ENCODE measurements around the gene SLC15A5.

The SLC15A5 gene

GRCh38 chr12:16220120-16220519, 57.4 kb downstream of the SLC15A5 start:
- Histone ChIP-seq H3K9me3 (ENCODE audit: insufficient read depth, low read length) (no peaks in the 10 kb centered on the region), H3K27me3 (ENCODE audit: insufficient read depth, insufficient read length) (no peaks in the 10 kb centered on the region), H3K4me3 (ENCODE audit: insufficient read length, low read depth) (no peak overlapping the region), H3K9ac (ENCODE audit: insufficient read length, low read depth) (no peak overlapping the region), H3K4me1 (ENCODE audit: insufficient read depth, insufficient read length) (no peaks in the 10 kb centered on the region), H3K36me3 (ENCODE audit: insufficient read depth, insufficient read length, low read length) (no peaks in the 10 kb centered on the region)
- DNase-seq (ENCODE audit: low read depth, low spot score) = no peak
- TF ChIP-seq SUZ12 (IDR thresholded peaks at IDR 0.05; ENCODE audit: extremely low read depth, insufficient read depth, insufficient read length) (no peak), ZNF274 (IDR thresholded peaks at IDR 0.05; ENCODE audit: low read depth, low read length) (no peak), YY1 (IDR thresholded peaks at IDR 0.05; ENCODE audit: insufficient read depth, insufficient read length) (no peak)

- DNase-seq (ENCODE audit: low read depth, low spot score) = no peak
- Histone ChIP-seq H3K4me1 (ENCODE audit: insufficient read depth, insufficient read length) (no peaks in the 10 kb centered on the region), H3K9ac (ENCODE audit: insufficient read length, low read depth) (no peak overlapping the region), H3K27me3 (ENCODE audit: insufficient read depth, insufficient read length) (no peaks in the 10 kb centered on the region), H3K4me3 (ENCODE audit: insufficient read length, low read depth) (no peak overlapping the region), H3K9me3 (ENCODE audit: insufficient read depth, low read length) (no peaks in the 10 kb centered on the region), H3K36me3 (ENCODE audit: insufficient read depth, insufficient read length, low read length) (no peaks in the 10 kb centered on the region)
- no peak for TF ChIP-seq ZNF274 (IDR thresholded peaks at IDR 0.05; ENCODE audit: low read depth, low read length)
- no peak for TF ChIP-seq YY1 (IDR thresholded peaks at IDR 0.05; ENCODE audit: insufficient read depth, insufficient read length)
- TF ChIP-seq SUZ12 (IDR thresholded peaks at IDR 0.05; ENCODE audit: extremely low read depth, insufficient read depth, insufficient read length) = no peak
Measured at GRCh38 chr12:16218934-16219751, 58.3 kb downstream of the SLC15A5 start.

- no peak for TF ChIP-seq ZNF274 (IDR thresholded peaks at IDR 0.05; ENCODE audit: low read depth, low read length)
- no peak for TF ChIP-seq YY1 (IDR thresholded peaks at IDR 0.05; ENCODE audit: insufficient read depth, insufficient read length)
- TF ChIP-seq SUZ12 (IDR thresholded peaks at IDR 0.05; ENCODE audit: extremely low read depth, insufficient read depth, insufficient read length) = no peak
- no peak for DNase-seq (ENCODE audit: low read depth, low spot score)
- no peak overlapping the region for H3K4me3 ChIP-seq (ENCODE audit: insufficient read length, low read depth)
- H3K4me1 ChIP-seq (ENCODE audit: insufficient read depth, insufficient read length) = no peaks in the 10 kb centered on the region
- no peaks in the 10 kb centered on the region for H3K9me3 ChIP-seq (ENCODE audit: insufficient read depth, low read length)
- H3K27me3 ChIP-seq (ENCODE audit: insufficient read depth, insufficient read length) = no peaks in the 10 kb centered on the region
- H3K36me3 ChIP-seq (ENCODE audit: insufficient read depth, insufficient read length, low read length) = no peaks in the 10 kb centered on the region
- no peak overlapping the region for H3K9ac ChIP-seq (ENCODE audit: insufficient read length, low read depth)
Measured at GRCh38 chr12:16218234-16218633, 59.3 kb downstream of the SLC15A5 start.

GRCh38 chr12:16211731-16212130, 65.8 kb downstream of the SLC15A5 start:
- no peak for DNase-seq (ENCODE audit: low read depth, low spot score)
- H3K36me3 ChIP-seq (ENCODE audit: insufficient read depth, insufficient read length, low read length) = no peaks in the 10 kb centered on the region
- TF ChIP-seq ZNF274 (IDR thresholded peaks at IDR 0.05; ENCODE audit: low read depth, low read length) (no peak), YY1 (IDR thresholded peaks at IDR 0.05; ENCODE audit: insufficient read depth, insufficient read length) (no peak), SUZ12 (IDR thresholded peaks at IDR 0.05; ENCODE audit: extremely low read depth, insufficient read depth, insufficient read length) (no peak)
- no peaks in the 10 kb centered on the region for H3K9me3 ChIP-seq (ENCODE audit: insufficient read depth, low read length)
- H3K27me3 ChIP-seq (ENCODE audit: insufficient read depth, insufficient read length) = no peaks in the 10 kb centered on the region
- H3K9ac ChIP-seq (ENCODE audit: insufficient read length, low read depth) = no peak overlapping the region
- H3K4me1 ChIP-seq (ENCODE audit: insufficient read depth, insufficient read length) = no peaks in the 10 kb centered on the region
- no peak overlapping the region for H3K4me3 ChIP-seq (ENCODE audit: insufficient read length, low read depth)

- Histone ChIP-seq H3K9me3 (ENCODE audit: insufficient read depth, low read length) (no peaks in the 10 kb centered on the region), H3K36me3 (ENCODE audit: insufficient read depth, insufficient read length, low read length) (no peaks in the 10 kb centered on the region), H3K4me1 (ENCODE audit: insufficient read depth, insufficient read length) (no peaks in the 10 kb centered on the region), H3K9ac (ENCODE audit: insufficient read length, low read depth) (no peak overlapping the region), H3K27me3 (ENCODE audit: insufficient read depth, insufficient read length) (no peaks in the 10 kb centered on the region), H3K4me3 (ENCODE audit: insufficient read length, low read depth) (no peak overlapping the region)
- DNase-seq (ENCODE audit: low read depth, low spot score) = no peak
- TF ChIP-seq ZNF274 (IDR thresholded peaks at IDR 0.05; ENCODE audit: low read depth, low read length) (no peak), SUZ12 (IDR thresholded peaks at IDR 0.05; ENCODE audit: extremely low read depth, insufficient read depth, insufficient read length) (no peak), YY1 (IDR thresholded peaks at IDR 0.05; ENCODE audit: insufficient read depth, insufficient read length) (no peak)
Measured at GRCh38 chr12:16198884-16199283, 78.6 kb downstream of the SLC15A5 start.

- no peaks in the 10 kb centered on the region for H3K4me1 ChIP-seq (ENCODE audit: insufficient read depth, insufficient read length)
- no peak for DNase-seq (ENCODE audit: low read depth, low spot score)
- H3K9ac ChIP-seq (ENCODE audit: insufficient read length, low read depth) = no peak overlapping the region
- H3K4me3 ChIP-seq (ENCODE audit: insufficient read length, low read depth) = no peak overlapping the region
- H3K9me3 ChIP-seq (ENCODE audit: insufficient read depth, low read length) = no peaks in the 10 kb centered on the region
- no peaks in the 10 kb centered on the region for H3K36me3 ChIP-seq (ENCODE audit: insufficient read depth, insufficient read length, low read length)
- no peaks in the 10 kb centered on the region for H3K27me3 ChIP-seq (ENCODE audit: insufficient read depth, insufficient read length)
- no peak for TF ChIP-seq ZNF274 (IDR thresholded peaks at IDR 0.05; ENCODE audit: low read depth, low read length)
- TF ChIP-seq YY1 (IDR thresholded peaks at IDR 0.05; ENCODE audit: insufficient read depth, insufficient read length) = no peak
- no peak for TF ChIP-seq SUZ12 (IDR thresholded peaks at IDR 0.05; ENCODE audit: extremely low read depth, insufficient read depth, insufficient read length)
Measured at GRCh38 chr12:16197600-16197999, 79.9 kb downstream of the SLC15A5 start.

GRCh38 chr12:16189849-16190248, 87.6 kb downstream of the SLC15A5 start:
- H3K36me3 ChIP-seq (ENCODE audit: insufficient read depth, insufficient read length, low read length) = no peaks in the 10 kb centered on the region
- no peaks in the 10 kb centered on the region for H3K4me1 ChIP-seq (ENCODE audit: insufficient read depth, insufficient read length)
- H3K9ac ChIP-seq (ENCODE audit: insufficient read length, low read depth) = no peak overlapping the region
- H3K9me3 ChIP-seq (ENCODE audit: insufficient read depth, low read length) = no peaks in the 10 kb centered on the region
- no peak overlapping the region for H3K4me3 ChIP-seq (ENCODE audit: insufficient read length, low read depth)
- DNase-seq (ENCODE audit: low read depth, low spot score) = peak; percentile 77
- TF ChIP-seq YY1 (IDR thresholded peaks at IDR 0.05; ENCODE audit: insufficient read depth, insufficient read length) = no peak
- no peak for TF ChIP-seq ZNF274 (IDR thresholded peaks at IDR 0.05; ENCODE audit: low read depth, low read length)
- TF ChIP-seq SUZ12 (IDR thresholded peaks at IDR 0.05; ENCODE audit: extremely low read depth, insufficient read depth, insufficient read length) = no peak
- H3K27me3 ChIP-seq (ENCODE audit: insufficient read depth, insufficient read length) = no peaks in the 10 kb centered on the region
